ENCODE data around the gene NID1.

NID1 gene

GRCh38 chr1:235938709-235939479, 126.0 kb downstream of the NID1 start:
- TF ChIP-seq CTCF (IDR thresholded peaks at IDR 0.05; ENCODE audit: low read depth, low read length): no peak
- in situ Hi-C loops (cut with HindIII; ENCODE audit: low sequenced_read_pairs): no loop called here
- H3K4me3 ChIP-seq (ENCODE audit: low read depth, low read length): no peak overlapping the region
- DNase-seq (ENCODE audit: low read depth, low spot score): no peak

- no peak for TF ChIP-seq CTCF (IDR thresholded peaks at IDR 0.05; ENCODE audit: low read depth, low read length)
- no peak overlapping the region for H3K4me3 ChIP-seq (ENCODE audit: low read depth, low read length)
- no peak for DNase-seq (ENCODE audit: low read depth, low spot score)
- in situ Hi-C loops (cut with HindIII; ENCODE audit: low sequenced_read_pairs): no loop called here
Observed at GRCh38 chr1:235937123-235937522, 127.8 kb downstream of the NID1 start.

- in situ Hi-C loops (cut with HindIII; ENCODE audit: low sequenced_read_pairs): no loop called here
- no peak for DNase-seq (ENCODE audit: low read depth, low spot score)
- no peak for TF ChIP-seq CTCF (IDR thresholded peaks at IDR 0.05; ENCODE audit: low read depth, low read length)
- no peak overlapping the region for H3K4me3 ChIP-seq (ENCODE audit: low read depth, low read length)
Observed at GRCh38 chr1:235935235-235936225, 129.4 kb downstream of the NID1 start.

GRCh38 chr1:235933766-235934116, 131.1 kb downstream of the NID1 start:
- in situ Hi-C loops (cut with HindIII; ENCODE audit: low sequenced_read_pairs): no loop called here
- DNase-seq (ENCODE audit: low read depth, low spot score): no peak
- no peak overlapping the region for H3K4me3 ChIP-seq (ENCODE audit: low read depth, low read length)
- no peak for TF ChIP-seq CTCF (IDR thresholded peaks at IDR 0.05; ENCODE audit: low read depth, low read length)

- no peak for DNase-seq (ENCODE audit: low read depth, low spot score)
- in situ Hi-C loops (cut with HindIII; ENCODE audit: low sequenced_read_pairs): no loop called here
- no peak overlapping the region for H3K4me3 ChIP-seq (ENCODE audit: low read depth, low read length)
- no peak for TF ChIP-seq CTCF (IDR thresholded peaks at IDR 0.05; ENCODE audit: low read depth, low read length)
Observed at GRCh38 chr1:235933017-235933765, 131.7 kb downstream of the NID1 start.

- TF ChIP-seq CTCF (IDR thresholded peaks at IDR 0.05; ENCODE audit: low read depth, low read length): no peak
- in situ Hi-C loops (cut with HindIII; ENCODE audit: low sequenced_read_pairs): no loop called here
- no peak for DNase-seq (ENCODE audit: low read depth, low spot score)
- H3K4me3 ChIP-seq (ENCODE audit: low read depth, low read length): no peak overlapping the region
Observed at GRCh38 chr1:235932090-235932510, 132.8 kb downstream of the NID1 start.

Data from astrocyte of the spinal cord (primary cell).